Camera-type eye (tissue), 1 donor: Measurements from ENCODE around the gene TJP2. TPM values are rescaled to one million over a fixed set of nuclear protein-coding genes. Genes with fewer than 3 reads are reported as not detected.

Experiments used
- total RNA-seq: library from RNA; depleted of rRNA; stranded (reverse); fragments of >200 nt; gene quantifications from one replicate; pipeline ENCODE4 v1.2.3, GENCODE V29; 2014

TJP2 gene
- total RNA-seq, result 104 TPM

GRCh38 chr9:69173891-69174615 lies at the start of gene TJP2:
TSS of gene TJP2 (plus strand) at chr9:69174277. CDS start at chr9:69174373, 96 bp downstream.

Other genes with a start within 250 kb of the TJP2 start
- gene PRKACG, start 160.2 kb upstream of the TJP2 start, total RNA-seq, result not detected
- gene FXN, start 138.5 kb upstream of the TJP2 start, total RNA-seq, result 6.0 TPM
- gene ENTREP1, start 150.9 kb downstream of the TJP2 start, total RNA-seq, result 16.7 TPM